GM13977 (cell line): ENCODE measurements around the gene HGFAC.

ENCODE experiments used
- DNase-seq: peaks from one replicate; pipeline ENCODE4 v3.0.0; 2012; ENCODE audit warnings: low spot score
- in situ Hi-C: fragments of 300-500 bp; cut with MboI; formaldehyde crosslinking; loops from one replicate; pipeline ENCODE4 v1.12.0; 2022; ENCODE audit warnings: low sequenced_read_pairs, low pct_unique_long_range_greater_than_20kb, mixed read lengths, inconsistent platforms; ENCODE audit not compliant: unreplicated experiment
- TF ChIP-seq, protein P1 (sequence below): IDR thresholded peaks from 2 replicates; pipeline ENCODE4 v1.5.1; 2012; ENCODE audit warnings: mild to moderate bottlenecking, control low read depth; ENCODE audit not compliant: insufficient read depth; ENCODE audit errors: extremely low read depth, missing control alignments

Gene HGFAC

DNA sequence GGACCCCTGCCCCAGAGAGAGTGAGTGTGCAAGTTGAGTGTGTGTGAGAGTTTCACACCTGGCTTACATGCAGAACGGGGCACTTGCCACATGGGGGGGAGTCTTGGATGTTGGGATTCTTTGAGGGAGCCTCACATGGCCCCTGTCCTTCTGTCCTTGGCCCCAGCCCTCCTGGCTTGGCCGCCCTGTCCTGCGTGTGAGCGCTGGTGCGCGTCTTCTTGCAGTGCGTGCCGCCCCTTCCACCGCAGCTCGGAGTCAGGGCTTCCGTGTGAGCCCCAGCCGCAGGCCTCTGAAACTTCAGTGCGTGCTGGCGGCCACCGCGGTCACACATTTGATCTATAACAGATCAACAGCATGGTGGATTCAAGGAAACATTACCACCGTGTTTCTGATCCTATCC, 30.1 kb upstream of the HGFAC start:
- DNase-seq: no peak
- in situ Hi-C loops: no loop called here
- TF ChIP-seq, protein P1, sequence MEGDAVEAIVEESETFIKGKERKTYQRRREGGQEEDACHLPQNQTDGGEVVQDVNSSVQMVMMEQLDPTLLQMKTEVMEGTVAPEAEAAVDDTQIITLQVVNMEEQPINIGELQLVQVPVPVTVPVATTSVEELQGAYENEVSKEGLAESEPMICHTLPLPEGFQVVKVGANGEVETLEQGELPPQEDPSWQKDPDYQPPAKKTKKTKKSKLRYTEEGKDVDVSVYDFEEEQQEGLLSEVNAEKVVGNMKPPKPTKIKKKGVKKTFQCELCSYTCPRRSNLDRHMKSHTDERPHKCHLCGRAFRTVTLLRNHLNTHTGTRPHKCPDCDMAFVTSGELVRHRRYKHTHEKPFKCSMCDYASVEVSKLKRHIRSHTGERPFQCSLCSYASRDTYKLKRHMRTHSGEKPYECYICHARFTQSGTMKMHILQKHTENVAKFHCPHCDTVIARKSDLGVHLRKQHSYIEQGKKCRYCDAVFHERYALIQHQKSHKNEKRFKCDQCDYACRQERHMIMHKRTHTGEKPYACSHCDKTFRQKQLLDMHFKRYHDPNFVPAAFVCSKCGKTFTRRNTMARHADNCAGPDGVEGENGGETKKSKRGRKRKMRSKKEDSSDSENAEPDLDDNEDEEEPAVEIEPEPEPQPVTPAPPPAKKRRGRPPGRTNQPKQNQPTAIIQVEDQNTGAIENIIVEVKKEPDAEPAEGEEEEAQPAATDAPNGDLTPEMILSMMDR: no peak

DNA sequence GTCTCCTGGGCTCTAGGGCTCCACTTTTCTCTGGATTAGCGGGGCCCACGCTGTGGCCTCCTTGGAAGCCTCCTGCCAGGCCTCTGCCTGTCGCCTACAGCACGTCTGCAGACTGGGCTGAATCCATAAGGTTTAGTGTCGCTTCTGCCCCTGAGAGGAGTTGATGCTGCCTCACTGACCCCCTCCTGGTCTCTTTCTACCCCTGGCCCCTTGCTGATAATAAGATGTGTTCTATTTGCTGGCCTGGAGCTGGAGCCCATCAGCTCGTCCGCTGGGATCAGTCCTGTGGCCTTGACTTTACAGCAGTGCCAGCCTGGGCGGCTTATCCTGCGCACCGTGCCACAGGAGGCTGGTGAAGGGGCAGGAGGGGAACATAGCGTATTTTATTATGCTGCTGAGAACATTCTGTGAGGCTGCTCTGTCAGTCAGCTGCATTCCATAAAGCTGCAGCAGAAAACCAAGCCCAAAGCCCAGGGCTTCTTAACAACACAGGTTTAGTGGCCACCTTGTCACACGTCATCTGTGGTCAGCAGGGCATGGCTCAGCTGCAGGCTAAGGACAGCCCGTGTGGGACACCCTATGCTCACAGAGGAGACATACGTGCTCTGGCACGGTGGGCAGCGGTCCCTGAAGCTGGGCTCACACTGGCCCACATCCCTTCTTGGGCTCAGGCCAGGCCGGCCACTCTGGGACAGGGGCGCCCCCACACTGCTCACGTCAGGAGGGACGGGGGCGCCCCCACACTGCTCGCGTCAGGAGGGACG, 29.3 kb upstream of the HGFAC start:
- DNase-seq: no peak
- in situ Hi-C loops: no loop called here
- TF ChIP-seq, protein P1: no peak

DNA sequence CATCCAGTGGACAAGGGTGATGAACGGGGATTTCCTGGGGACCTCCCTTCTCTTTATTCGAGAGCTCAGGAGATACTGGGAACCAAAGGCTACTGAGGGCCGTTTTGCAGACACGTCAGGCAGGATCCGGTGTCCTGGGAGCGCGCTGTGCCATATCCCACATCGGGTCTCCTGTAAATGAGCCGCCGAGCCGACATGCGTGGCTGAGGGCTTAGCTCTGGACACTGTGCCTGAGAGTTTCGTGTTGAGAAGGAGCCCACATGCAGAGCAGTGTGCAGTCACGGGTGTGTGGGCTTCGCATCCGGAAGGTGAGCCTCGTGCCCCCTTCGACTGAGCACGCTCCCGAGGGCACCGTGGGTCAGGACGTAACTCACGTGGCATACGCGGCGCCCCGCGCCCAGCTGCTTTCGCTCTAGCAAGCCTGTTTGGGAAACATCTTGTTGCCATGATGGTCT, 28.5 kb upstream of the HGFAC start:
- in situ Hi-C loops: no loop called here
- no peak for DNase-seq
- TF ChIP-seq, protein P1: no peak

DNA sequence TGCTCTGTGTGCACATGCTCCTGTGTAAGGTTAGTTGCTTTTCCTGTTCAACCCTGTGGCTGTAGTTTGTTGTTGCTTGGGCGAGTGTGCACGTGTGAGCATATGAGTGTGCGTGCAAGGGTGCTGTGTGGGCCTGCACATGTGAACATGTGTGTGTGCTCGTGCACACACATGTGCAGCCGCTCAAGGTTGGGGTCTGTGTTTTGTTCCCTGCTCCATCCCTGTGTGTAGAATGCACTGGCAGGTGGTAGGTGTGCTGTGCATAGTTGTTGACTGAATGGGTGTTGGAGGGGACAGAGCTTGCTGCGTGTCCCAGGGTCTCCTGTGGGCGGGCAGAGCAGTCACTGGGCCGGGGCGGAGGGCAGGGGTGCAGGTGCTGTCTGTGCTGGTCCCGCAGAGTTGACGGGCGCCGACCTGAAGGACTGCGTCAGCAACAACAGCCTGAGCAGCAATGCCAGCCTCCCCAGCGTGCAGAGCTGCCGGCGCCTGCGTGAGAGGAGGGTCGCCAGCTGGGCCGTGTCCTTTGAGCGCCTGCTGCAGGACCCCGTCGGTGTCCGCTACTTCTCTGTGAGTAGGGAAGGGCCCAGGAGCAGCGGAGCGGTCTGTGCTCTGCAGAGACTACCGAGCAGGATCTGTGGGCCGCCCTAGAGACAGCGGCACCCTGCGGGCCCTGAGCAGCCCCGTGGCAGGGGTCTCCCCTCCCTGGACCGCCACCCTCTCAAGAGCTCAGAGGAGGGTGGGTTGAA, 27.9 kb upstream of the HGFAC start:
- TF ChIP-seq, protein P1: no peak

DNA sequence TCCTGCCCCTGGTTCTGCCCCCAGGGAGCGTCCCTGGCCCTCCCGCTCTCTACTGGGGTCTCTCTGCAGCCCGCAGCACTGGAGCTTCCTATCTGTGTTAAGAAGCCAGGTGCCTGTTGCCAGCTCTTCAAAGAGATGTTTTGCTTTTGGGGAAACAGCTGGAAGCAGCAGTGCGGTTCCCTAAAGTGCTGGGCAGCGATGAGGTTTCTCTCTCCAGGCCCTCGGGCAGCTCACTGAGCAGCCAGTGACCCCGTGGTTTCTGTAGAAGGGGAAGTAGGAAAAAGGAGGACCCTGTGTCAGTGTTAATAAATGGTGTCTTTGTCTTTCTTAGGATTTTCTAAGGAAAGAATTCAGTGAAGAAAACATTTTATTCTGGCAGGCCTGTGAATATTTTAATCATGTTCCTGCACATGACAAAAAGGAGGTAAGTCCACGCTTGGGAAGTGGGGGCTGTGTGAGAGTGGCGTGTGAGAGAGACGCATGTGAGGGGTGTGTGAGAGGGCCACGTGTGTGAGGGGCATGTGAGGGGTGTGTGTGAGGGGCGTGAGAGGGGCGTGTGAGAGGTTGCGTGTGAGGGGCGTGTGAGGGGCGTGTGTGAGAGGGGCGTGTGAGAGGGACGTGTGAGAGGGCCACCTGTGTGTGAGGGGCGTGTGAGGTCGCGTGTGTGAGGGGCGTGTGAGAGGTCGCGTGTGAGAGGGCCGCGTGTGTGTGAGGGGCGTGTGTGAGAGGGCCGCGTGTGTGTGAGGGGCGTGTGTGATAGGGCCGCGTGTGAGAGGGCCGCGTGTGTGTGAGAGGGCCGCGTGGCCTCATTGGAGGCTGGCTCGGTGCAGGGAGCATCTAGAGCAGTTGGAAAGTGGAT, 27.1 kb upstream of the HGFAC start:
- TF ChIP-seq, protein P1: no peak
- no peak for DNase-seq
- in situ Hi-C loops: no loop called here

More for the DNA sequence above, 27.9 kb upstream of the HGFAC start:
- in situ Hi-C loops: no loop called here
- DNase-seq: no peak

DNA sequence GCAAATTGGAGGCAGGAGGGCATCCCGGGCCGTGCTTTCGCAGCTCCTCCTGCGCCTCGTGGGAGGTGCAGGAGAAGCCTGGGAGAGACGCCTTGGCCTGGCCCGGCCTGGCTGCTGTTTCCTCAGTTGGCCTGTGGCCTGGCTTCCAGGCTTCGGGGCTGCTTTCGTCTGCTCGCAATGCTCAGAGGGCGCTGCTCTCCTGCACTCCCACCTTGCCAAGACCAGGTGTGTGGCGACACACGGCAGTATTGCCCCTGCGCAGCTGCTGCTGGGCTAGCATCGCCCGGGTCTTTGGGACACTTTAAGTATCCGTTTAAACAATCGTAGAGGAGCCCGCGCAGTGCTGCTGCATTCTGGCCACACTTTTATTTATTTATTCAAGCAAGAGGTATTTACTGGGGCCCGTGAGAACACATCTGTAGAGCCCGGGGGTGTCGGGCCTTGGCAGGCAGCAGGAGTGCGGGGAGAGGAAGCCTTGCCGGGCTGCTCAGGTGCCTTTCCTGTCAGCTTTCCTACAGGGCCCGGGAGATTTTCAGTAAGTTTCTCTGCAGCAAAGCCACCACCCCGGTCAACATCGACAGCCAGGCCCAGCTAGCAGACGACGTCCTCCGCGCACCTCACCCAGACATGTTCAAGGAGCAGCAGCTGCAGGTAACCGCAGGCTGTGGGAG, 26.2 kb upstream of the HGFAC start:
- TF ChIP-seq, protein P1: no peak
- in situ Hi-C loops: no loop called here
- no peak for DNase-seq
